Gastrocnemius medialis (tissue), 4 donors: ENCODE data around the gene ZYX.

Experiments used
- CTCF ChIP-seq, 5 experiments: fragments of 450-650 bp in 3 of 5; fragments of 200-600 bp in 2 of 5; sonication (generic) in 2 of 5; IDR thresholded peaks in 4 of 5; conservative IDR thresholded peaks in 1 of 5; 1 replicate in 4 of 5; 2 replicates in 1 of 5; pipeline ENCODE4 v1.5.1; 2016 to 2019; ENCODE audit warnings: antibody characterized with exemption in 5 of 5, mild to moderate bottlenecking in 3 of 5, moderate library complexity in 3 of 5
- POLR2A ChIP-seq, 2 donors: fragments of 450-650 bp; IDR thresholded peaks; one replicate each; pipeline ENCODE4 v1.6.1; 2017; ENCODE audit warnings: antibody characterized with exemption in 2 of 2, mild to moderate bottlenecking in 2 of 2, moderate library complexity in 2 of 2

GRCh38 chr7:143355450-143356385 lies 25.4 kb upstream of the ZYX start:
- no peak for TF ChIP-seq CTCF (IDR thresholded peaks at IDR 0.05 in 4 of 5, conservative IDR thresholded peaks at IDR 0.05 in 1 of 5)
- TF ChIP-seq POLR2A (IDR thresholded peaks at IDR 0.05) = no peak
